Stimulated activated CD8-positive, alpha-beta memory T cell treated with anti-CD3 and anti-CD28 coated beads, Interleukin-15, amount 100 ng/mL, for 48 hours (primary cell): ENCODE measurements around the gene AGPAT3.

Experiments
- DNase-seq, 2 donors: peaks; one replicate each; pipeline ENCODE4 v3.0.0-alpha.2; 2020; ENCODE audit warnings: low read depth in 2 of 2

The AGPAT3 gene

GRCh38 chr21:43922949-43923348 is 57.9 kb downstream of the AGPAT3 start:
- DNase-seq = no peak

- no peak for DNase-seq
Observed at GRCh38 chr21:43923391-43923790, 58.4 kb downstream of the AGPAT3 start.

GRCh38 chr21:43924421-43925095 is 59.5 kb downstream of the AGPAT3 start:
- no peak for DNase-seq

GRCh38 chr21:43925096-43925481 is 60.1 kb downstream of the AGPAT3 start:
- no peak for DNase-seq

GRCh38 chr21:43925609-43926008 is 60.6 kb downstream of the AGPAT3 start:
- no peak for DNase-seq

GRCh38 chr21:43926196-43926595 is 61.2 kb downstream of the AGPAT3 start:
- no peak for DNase-seq

GRCh38 chr21:43927591-43928221 is 62.7 kb downstream of the AGPAT3 start:
- no peak for DNase-seq

- DNase-seq = no peak
Observed at GRCh38 chr21:43928222-43929125, 63.5 kb downstream of the AGPAT3 start.

GRCh38 chr21:43929217-43929971 is 64.4 kb downstream of the AGPAT3 start:
- DNase-seq = no peak

GRCh38 chr21:43930074-43930847 is 65.2 kb downstream of the AGPAT3 start:
- DNase-seq = no peak

GRCh38 chr21:43930848-43931375 is 65.9 kb downstream of the AGPAT3 start:
- no peak for DNase-seq

GRCh38 chr21:43931489-43931888 is 66.5 kb downstream of the AGPAT3 start:
- DNase-seq = no peak

GRCh38 chr21:43932005-43932404 is 67.0 kb downstream of the AGPAT3 start:
- no peak for DNase-seq

GRCh38 chr21:43933199-43933598 is 68.2 kb downstream of the AGPAT3 start:
- no peak for DNase-seq

GRCh38 chr21:43933680-43934079 is 68.7 kb downstream of the AGPAT3 start:
- no peak for DNase-seq

GRCh38 chr21:43934116-43934515 is 69.1 kb downstream of the AGPAT3 start:
- no peak for DNase-seq

GRCh38 chr21:43934716-43935705 is 70.0 kb downstream of the AGPAT3 start:
- DNase-seq = no peak

- no peak for DNase-seq
Observed at GRCh38 chr21:43935711-43936110, 70.7 kb downstream of the AGPAT3 start.

- DNase-seq = no peak
Observed at GRCh38 chr21:43936247-43936967, 71.4 kb downstream of the AGPAT3 start.
